H1 (cell line): ENCODE results near the gene TBX2. TPM values are rescaled to one million over a fixed set of nuclear protein-coding genes. Genes with fewer than 3 reads are reported as not detected.

Experiments used
- CTCF ChIA-PET: fragments of 300-600 bp; sonication (Branson Sonifier 250); formaldehyde crosslinking; loops from one replicate; lab custom pipeline; 2021; ENCODE audit not compliant: partially characterized antibody; lab: Charles Lee
- POLR2A ChIA-PET: fragments of 300-600 bp; sonication (Branson Sonifier 250); formaldehyde crosslinking; loops from one replicate; lab custom pipeline; 2021; ENCODE audit warnings: inconsistent platforms; ENCODE audit not compliant: partially characterized antibody; lab: Charles Lee
- DNase-seq, 2 experiments: peaks; one replicate each; pipeline versions ENCODE4 v3.0.0 to v3.0.0-alpha.2; 2010 to 2022; ENCODE audit warnings: low spot score in 2 of 2, low read depth in 1 of 2, mixed read lengths in 1 of 2
- FAIRE-seq: peaks from 2 replicates; lab custom pipeline; 2011; peaks lifted over from hg19 to GRCh38; lab: Jason Lieb, UNC
- H2AFZ ChIP-seq: 2 replicates; pipeline ENCODE4 v1.8.1; 2012; ENCODE audit warnings: low read length, inconsistent platforms
- H2AK5ac ChIP-seq: 2 replicates; pipeline ENCODE4 v1.6.1; 2013; ENCODE audit warnings: low read depth, low read length
- H2BK120ac ChIP-seq: replicated peaks from 2 replicates; pipeline ENCODE3; 2013; ENCODE audit warnings: low read depth, low read length, inconsistent platforms
- H2BK12ac ChIP-seq: 2 replicates; pipeline ENCODE4 v1.6.1; 2013; ENCODE audit warnings: low read depth, low read length
- H2BK15ac ChIP-seq: 2 replicates; pipeline ENCODE4 v1.6.1; 2013; ENCODE audit warnings: low read length
- H2BK20ac ChIP-seq: 2 replicates; pipeline ENCODE4 v1.6.1; 2013; ENCODE audit warnings: low read length
- H2BK5ac ChIP-seq: 2 replicates; pipeline ENCODE4 v1.6.1; 2013; ENCODE audit warnings: low read depth, low read length
- H3K14ac ChIP-seq: 2 replicates; pipeline ENCODE4 v1.6.1; 2013; ENCODE audit warnings: inconsistent platforms; ENCODE audit not compliant: insufficient read length
- H3K18ac ChIP-seq: 2 replicates; pipeline ENCODE4 v1.6.1; 2013; ENCODE audit warnings: low read length; ENCODE audit errors: extremely low read depth
- H3K23ac ChIP-seq: 2 replicates; pipeline ENCODE4 v1.6.1; 2013; ENCODE audit warnings: inconsistent platforms; ENCODE audit not compliant: insufficient read length
- H3K23me2 ChIP-seq: 2 replicates; pipeline ENCODE4 v1.6.1; 2013; ENCODE audit warnings: low read depth, low read length
- H3K27ac ChIP-seq: 2 replicates; pipeline ENCODE4 v1.6.1; 2011; ENCODE audit warnings: low read depth, low read length, inconsistent platforms
- H3K27me3 ChIP-seq, 4 experiments: replicated peaks in 1 of 4; 1 replicate in 1 of 4; 2 replicates in 3 of 4; pipeline versions ENCODE4 v1.6.1 to v1.8.1; 2011 to 2013; ENCODE audit warnings: low read length in 3 of 4, mild to moderate bottlenecking in 3 of 4, inconsistent platforms in 2 of 4, mixed read lengths in 2 of 4, moderate library complexity in 1 of 4; ENCODE audit not compliant: control insufficient read depth in 3 of 4, insufficient read depth in 3 of 4; ENCODE audit errors: extremely low read depth in 1 of 4
- H3K36me3 ChIP-seq, 4 experiments: 2 replicates each; pipeline versions ENCODE4 v1.6.1 to v1.8.1; 2011 to 2013; ENCODE audit warnings: mild to moderate bottlenecking in 4 of 4, low read length in 3 of 4, moderate library complexity in 2 of 4, control low read depth in 1 of 4, inconsistent platforms in 1 of 4; ENCODE audit not compliant: insufficient read depth in 4 of 4, control insufficient read depth in 2 of 4
- H3K4ac ChIP-seq: replicated peaks from 2 replicates; pipeline ENCODE3; 2013; ENCODE audit warnings: low read length, low read depth, mixed read lengths, inconsistent platforms; ENCODE audit not compliant: insufficient read length
- H3K4me1 ChIP-seq, 4 experiments: replicated peaks in 1 of 4; 1 replicate in 1 of 4; 2 replicates in 3 of 4; pipeline versions ENCODE4 v1.6.1 to v1.8.1; 2011 to 2013; ENCODE audit warnings: low read length in 3 of 4, inconsistent platforms in 2 of 4, mixed read lengths in 1 of 4; ENCODE audit not compliant: insufficient read depth in 4 of 4, control insufficient read depth in 3 of 4
- H3K4me2 ChIP-seq, 2 experiments: 2 replicates each; pipeline versions ENCODE4 v1.6.1 to v1.8.1; 2011 to 2013; ENCODE audit warnings: low read depth in 2 of 2, low read length in 2 of 2, control low read depth in 1 of 2, inconsistent platforms in 1 of 2, mild to moderate bottlenecking in 1 of 2; ENCODE audit not compliant: insufficient read depth in 1 of 2
- H3K4me3 ChIP-seq, 4 experiments: fragments of 200-600, 300-600 bp in 1 of 4; sonication (generic), shearing (Covaris generic), sonication (Bioruptor Twin) in 1 of 4; 2 replicates each; pipeline versions ENCODE4 v1.5.1 to v1.8.1; 2011 to 2016; ENCODE audit warnings: low read length in 4 of 4, low read depth in 3 of 4, control low read depth in 2 of 4, inconsistent platforms in 2 of 4, mild to moderate bottlenecking in 2 of 4, mixed read lengths in 1 of 4, moderate library complexity in 1 of 4; ENCODE audit not compliant: insufficient read depth in 2 of 4; ENCODE audit errors: extremely low read depth in 1 of 4
- H3K56ac ChIP-seq: replicated peaks from 2 replicates; pipeline ENCODE3; 2013; ENCODE audit warnings: low read depth, mild to moderate bottlenecking, mixed read lengths, low read length, inconsistent platforms; ENCODE audit not compliant: insufficient read length
- H3K79me1 ChIP-seq: 2 replicates; pipeline ENCODE4 v1.6.1; 2013; ENCODE audit warnings: low read depth, low read length, control low read depth
- H3K79me2 ChIP-seq, 2 experiments: 2 replicates each; pipeline versions ENCODE4 v1.6.1 to v1.8.1; 2012 to 2013; ENCODE audit warnings: low read length in 2 of 2, mild to moderate bottlenecking in 2 of 2, inconsistent platforms in 1 of 2; ENCODE audit not compliant: insufficient read depth in 2 of 2, control insufficient read depth in 1 of 2
- H3K9ac ChIP-seq, 4 experiments: replicated peaks in 1 of 4; 1 replicate in 1 of 4; 2 replicates in 3 of 4; pipeline versions ENCODE4 v1.6.1 to v1.8.1; 2011 to 2013; ENCODE audit warnings: low read depth in 3 of 4, low read length in 3 of 4, control low read depth in 2 of 4, mild to moderate bottlenecking in 2 of 4, moderate library complexity in 2 of 4, inconsistent platforms in 1 of 4; ENCODE audit errors: extremely low read depth in 1 of 4
- H3K9me3 ChIP-seq, 2 experiments: 2 replicates each; pipeline versions ENCODE4 v1.6.1 to v1.8.1; 2012 to 2013; ENCODE audit warnings: mild to moderate bottlenecking in 2 of 2, moderate library complexity in 2 of 2, control low read depth in 1 of 2, inconsistent platforms in 1 of 2, low read depth in 1 of 2, low read length in 1 of 2, mixed read lengths in 1 of 2; ENCODE audit not compliant: insufficient read depth in 2 of 2
- H4K20me1 ChIP-seq, 2 experiments: replicated peaks in 1 of 2; 2 replicates each; pipeline versions ENCODE3 to v1.8.1; 2011 to 2013; ENCODE audit warnings: inconsistent platforms in 2 of 2, low read length in 2 of 2, mild to moderate bottlenecking in 1 of 2; ENCODE audit not compliant: insufficient read depth in 2 of 2, control insufficient read depth in 1 of 2
- H4K5ac ChIP-seq: 2 replicates; pipeline ENCODE4 v1.6.1; 2013; ENCODE audit warnings: low read length, low read depth, mixed read lengths, inconsistent platforms; ENCODE audit not compliant: insufficient read length
- H4K8ac ChIP-seq: 2 replicates; pipeline ENCODE4 v1.8.0; 2013; ENCODE audit warnings: mild to moderate bottlenecking, moderate library complexity, low read length, inconsistent platforms; ENCODE audit not compliant: insufficient read depth; ENCODE audit errors: extremely low read depth
- H4K91ac ChIP-seq: replicated peaks from 2 replicates; pipeline ENCODE3; 2013; ENCODE audit warnings: low read length, mixed read lengths, inconsistent platforms; ENCODE audit not compliant: insufficient read length
- ASH2L ChIP-seq: fragments of 200-600, 300-600 bp; sonication (generic); IDR thresholded peaks from one replicate; pipeline ENCODE4 v1.7.1; 2017; ENCODE audit warnings: low read length
- CBX8 ChIP-seq: fragments of 300-800, 300-1000 bp; sonication (generic); IDR thresholded peaks from 2 replicates; pipeline ENCODE4 v1.7.1; 2016; ENCODE audit warnings: low read depth, low read length, borderline replicate concordance
- CTBP2 ChIP-seq: IDR thresholded peaks from 2 replicates; pipeline ENCODE4 v1.7.0; 2011; ENCODE audit warnings: borderline replicate concordance, mild to moderate bottlenecking, moderate library complexity, mixed read lengths, low read length; ENCODE audit not compliant: insufficient read depth, insufficient read length
- JUN ChIP-seq: IDR thresholded peaks from 2 replicates; pipeline ENCODE4 v1.6.1; 2011; ENCODE audit warnings: low read depth, mild to moderate bottlenecking, improper control_type of control experiment, low read length
- KDM4A ChIP-seq: IDR thresholded peaks from one replicate; pipeline ENCODE4 v1.7.1; 2012; ENCODE audit warnings: low read depth, mild to moderate bottlenecking, moderate library complexity, low read length, inconsistent platforms; ENCODE audit not compliant: severe bottlenecking
- MAFK ChIP-seq: IDR thresholded peaks from 2 replicates; pipeline ENCODE4 v1.6.1; 2012; ENCODE audit warnings: low read depth, mild to moderate bottlenecking, improper control_type of control experiment, low read length
- RAD21 ChIP-seq, 2 experiments: IDR thresholded peaks in 1 of 2; conservative IDR thresholded peaks in 1 of 2; 2 replicates each; pipeline ENCODE4 v1.6.1; 2011; ENCODE audit warnings: low read depth in 2 of 2, low read length in 2 of 2, improper control_type of control experiment in 1 of 2, inconsistent platforms in 1 of 2, mild to moderate bottlenecking in 1 of 2, moderate library complexity in 1 of 2
- SIX5 ChIP-seq: IDR thresholded peaks from 2 replicates; pipeline ENCODE4 v1.6.1; 2011; ENCODE audit warnings: mild to moderate bottlenecking, low read depth, low read length
- SP2 ChIP-seq: IDR thresholded peaks from 2 replicates; pipeline ENCODE4 v1.6.1; 2012; ENCODE audit warnings: mild to moderate bottlenecking, low read length, inconsistent platforms
- SP4 ChIP-seq: IDR thresholded peaks from 2 replicates; pipeline ENCODE4 v1.6.1; 2012; ENCODE audit warnings: low read length, inconsistent platforms
- WGBS, 2 experiments: shearing (Covaris generic) in 1 of 2; methylation state at CpG; one replicate each; pipeline versions ENCODE4 v1.1.6 to v1.1.7; 2013 to 2015; ENCODE audit warnings: low lambda C conversion rate in 2 of 2, mixed read lengths in 2 of 2, inconsistent platforms in 1 of 2, low coverage in 1 of 2, missing lambda C conversion rate in 1 of 2; ENCODE audit not compliant: insufficient replicate concordance in 2 of 2, insufficient coverage in 1 of 2, insufficient read length in 1 of 2; ENCODE audit errors: extremely low coverage in 1 of 2, missing lambda C conversion rate in 1 of 2; 5-methylcytosine and 5-hydroxymethylcytosine counted together
- polyA plus RNA-seq, 7 experiments: library from polyadenylated mRNA; depleted of rRNA in 3 of 7; stranded (reverse) in 5 of 7; unstranded in 2 of 7; fragments of >200 nt in 5 of 7; fragments of 200-250 nt in 2 of 7; gene quantifications; 1 replicate in 5 of 7; 2 replicates in 1 of 7; 4 replicates in 1 of 7; pipeline versions ENCODE4 v1.2.1 to v1.2.3, GENCODE V29; 2011 to 2013; ENCODE audit warnings: missing spikeins in 2 of 7, mixed read lengths in 2 of 7
- total RNA-seq: library from RNA; stranded (reverse); fragmentation: NEBNext Ultra II Directional; extraction: Animal tissue kit (Norgen Biotek cat#: 25700); gene quantifications from 2 replicates; pipeline ENCODE4 v1.2.1, GENCODE V29; 2021
- TF ChIP-seq, protein P1 (sequence below): IDR thresholded peaks from 2 replicates; pipeline ENCODE4 v1.6.1; 2011; ENCODE audit warnings: low read depth, mild to moderate bottlenecking, low read length; ENCODE audit not compliant: insufficient read depth

TBX2 gene
- total and polyA plus RNA-seq, 2 of the 8 experiments (the other 6 are each of a cell fraction or from before 2014, with no cell fraction given): not detected

DNA sequence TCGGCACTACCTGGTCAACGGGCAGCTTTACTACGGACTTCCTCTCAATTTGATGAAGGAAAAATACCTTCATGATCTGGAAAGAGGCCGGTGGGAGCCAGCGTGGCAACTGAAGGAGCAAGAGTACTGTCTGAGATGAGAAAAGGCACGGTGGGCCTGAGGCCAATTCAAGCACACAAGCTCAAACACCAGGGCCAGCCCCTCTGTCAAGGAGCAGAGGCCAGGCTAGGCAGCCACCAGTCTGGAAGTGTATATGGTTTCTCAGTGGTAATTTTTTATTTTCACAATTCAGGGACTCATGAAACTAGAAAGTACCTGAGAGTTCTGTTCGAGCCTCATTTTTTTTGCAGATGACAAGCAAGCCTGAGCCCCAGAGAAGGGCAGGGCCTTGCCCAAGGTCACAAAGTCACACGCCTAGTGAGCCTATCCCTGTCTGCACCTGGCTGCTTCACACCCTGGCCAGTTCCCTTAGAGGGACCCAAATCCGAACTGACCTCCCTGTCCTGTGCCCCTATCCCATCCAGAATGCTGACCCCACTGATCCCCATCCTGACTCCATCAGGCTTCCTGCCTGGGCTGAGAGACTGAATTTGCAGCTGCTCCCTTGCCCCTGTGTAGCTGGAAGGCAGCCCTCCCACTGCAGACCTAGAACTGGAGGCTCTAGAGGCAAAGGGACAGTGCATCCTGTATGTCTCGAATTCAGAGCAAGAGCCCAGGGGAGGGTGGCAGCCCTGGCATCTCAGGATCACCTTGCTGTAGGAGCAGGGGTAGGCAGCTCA is 4.8 kb upstream of the TBX2 start:
- Histone ChIP-seq H2BK20ac (no peak overlapping the region), H2BK120ac (no peak overlapping the region), H4K8ac (no peak overlapping the region), H4K20me1 (peaks cover 12 to 33% of the 10 kb centered on the region in 2 experiments), H3K36me3 (peaks cover 0 to 6% (median 0%) of the 10 kb centered on the region in 4 experiments; a peak in 1 of 8 replicates), H3K4ac (no peak overlapping the region), H3K56ac (no peak overlapping the region), H2BK12ac (no peak overlapping the region), H3K23me2 (no peaks in the 10 kb centered on the region; the same call in 1 of the 2 replicates), H3K4me3 (0 out of 8 replicates have a peak overlapping the region, but pooled peaks of 1 of the 4 experiments have one; percentile 51), H3K9ac (no peak overlapping the region), H3K4me2 (peak overlapping the region in 1 of 2 experiments; percentile 71; a peak in 1 of 4 replicates), H3K14ac (no peak overlapping the region), H2BK5ac (no peak overlapping the region), H3K18ac (no peak overlapping the region), H3K4me1 (peaks cover 0 to 24% (median 13%) of the 10 kb centered on the region in 4 experiments; a peak in 5 of 7 replicates), H3K23ac (no peak overlapping the region), H4K5ac (no peak overlapping the region), H4K91ac (no peak overlapping the region), H3K79me2 (no peaks in the 10 kb centered on the region), H3K27ac (no peak overlapping the region), H3K79me1 (no peaks in the 10 kb centered on the region), H2BK15ac (no peak overlapping the region), H3K27me3 (peaks cover 59 to 74% (median 71%) of the 10 kb centered on the region in 4 experiments), H3K9me3 (no peaks in the 10 kb centered on the region), H2AK5ac (no peak overlapping the region), H2AFZ (no peak overlapping the region)
- DNase-seq (no peak), FAIRE-seq (no peak)
- CTCF ChIA-PET: interaction anchor here (0.6 to 3.3 kb wide), 22 partner anchors 10 to 1780 kb away, joined by 3 to 31 read pairs (median 4); no protein-coding TSS in a partner anchor
- POLR2A ChIA-PET: interaction anchor here (0.7 to 2.1 kb wide), 2 partner anchors 8 to 63 kb away, joined by 3 to 4 read pairs; no protein-coding TSS in a partner anchor
- 77% methylated on average over 10 of the region's 10 CpGs; no CpG with 5 or more reads in 1 of the 2 experiments for WGBS, 2 experiments
- TF ChIP-seq, protein P1, sequence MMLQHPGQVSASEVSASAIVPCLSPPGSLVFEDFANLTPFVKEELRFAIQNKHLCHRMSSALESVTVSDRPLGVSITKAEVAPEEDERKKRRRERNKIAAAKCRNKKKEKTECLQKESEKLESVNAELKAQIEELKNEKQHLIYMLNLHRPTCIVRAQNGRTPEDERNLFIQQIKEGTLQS: no peak
- no peak for TF ChIP-seq JUN
- no peak for TF ChIP-seq SP2
- TF ChIP-seq SP4: no peak
- TF ChIP-seq RAD21 (IDR thresholded peaks at IDR 0.05 in 1 of 2, conservative IDR thresholded peaks at IDR 0.05 in 1 of 2; ENCODE audit: low read depth in 2 of 2, low read length in 2 of 2): no peak
- no peak for TF ChIP-seq SIX5
- no peak for TF ChIP-seq CBX8
- no peak for TF ChIP-seq ASH2L
- no peak for TF ChIP-seq KDM4A
- TF ChIP-seq CTBP2: no peak
- TF ChIP-seq MAFK: no peak
